Naive thymus-derived CD4-positive, alpha-beta T cell (primary cell): ENCODE measurements around the gene BTBD6. TPM values are rescaled to one million over a fixed set of nuclear protein-coding genes. Genes with fewer than 3 reads are reported as not detected.
"Not testable (repeated sequence)": the region's sequence is repeated elsewhere in the genome, so short reads cannot be mapped to it uniquely, and the experiment has no call there.

Experiments used
- ATAC-seq: fragments of 150-1000 bp; cut with Tn5 transposase; 2 replicates; pipeline ENCODE4 v1.10.0; 2021; ENCODE audit warnings: mild to moderate bottlenecking, moderate library complexity
- CTCF ChIA-PET: fragments of 350-600 bp; sonication (Branson Sonifier 250); formaldehyde crosslinking; loops from one replicate; lab custom pipeline; 2021; ENCODE audit warnings: antibody characterized with exemption; lab: Charles Lee
- POLR2A ChIA-PET: fragments of 350-600 bp; sonication (Branson Sonifier 250); formaldehyde crosslinking; loops from one replicate; lab custom pipeline; 2021; ENCODE audit warnings: antibody characterized with exemption, inconsistent platforms; lab: Charles Lee
- DNase-seq, 9 donors: peaks; one replicate each; pipeline versions ENCODE4 v3.0.0 to v3.0.0-alpha.2; 2020 to 2022; ENCODE audit warnings: mixed read lengths in 1 of 9
- H3K27ac ChIP-seq: one replicate; pipeline ENCODE4 v1.7.0; 2013; ENCODE audit warnings: mild to moderate bottlenecking, low read depth, low read length, moderate library complexity
- H3K27me3 ChIP-seq, 2 donors: one replicate each; pipeline ENCODE4 v1.7.0; 2013; ENCODE audit warnings: low read length in 2 of 2, mild to moderate bottlenecking in 2 of 2, moderate library complexity in 2 of 2; ENCODE audit not compliant: control insufficient read depth in 2 of 2, insufficient read depth in 2 of 2
- H3K36me3 ChIP-seq, 3 experiments: 1 replicate in 2 of 3; 2 replicates in 1 of 3; pipeline ENCODE4 v1.7.0; 2013; ENCODE audit warnings: low read length in 3 of 3, mild to moderate bottlenecking in 3 of 3, moderate library complexity in 1 of 3; ENCODE audit not compliant: insufficient read depth in 3 of 3, control insufficient read depth in 2 of 3
- H3K4me1 ChIP-seq, 2 donors: one replicate each; pipeline ENCODE4 v1.7.0; 2013; ENCODE audit warnings: low read length in 2 of 2, mild to moderate bottlenecking in 2 of 2, moderate library complexity in 1 of 2; ENCODE audit not compliant: control insufficient read depth in 2 of 2, insufficient read depth in 2 of 2
- H3K4me3 ChIP-seq: 2 replicates; pipeline ENCODE4 v1.7.0; 2013; ENCODE audit warnings: mild to moderate bottlenecking, low read length
- H3K9me3 ChIP-seq, 3 experiments: 1 replicate in 2 of 3; 2 replicates in 1 of 3; pipeline ENCODE4 v1.7.0; 2013; ENCODE audit warnings: low read length in 3 of 3; ENCODE audit not compliant: control insufficient read depth in 2 of 3
- H3K27ac Mint-ChIP-seq, 9 donors: one replicate each; pipeline ENCODE4 v1.8.0; 2020 to 2022; ENCODE audit warnings: mixed read lengths in 9 of 9, mild to moderate bottlenecking in 8 of 9, moderate library complexity in 5 of 9, inconsistent platforms in 2 of 9
- H3K27me3 Mint-ChIP-seq, 5 donors: one replicate each; pipeline ENCODE4 v1.8.0; 2021 to 2022; ENCODE audit warnings: mixed read lengths in 5 of 5, mild to moderate bottlenecking in 1 of 5
- H3K36me3 Mint-ChIP-seq, 5 donors: one replicate each; pipeline ENCODE4 v1.8.0; 2020 to 2022; ENCODE audit warnings: mixed read lengths in 5 of 5, mild to moderate bottlenecking in 3 of 5, inconsistent platforms in 1 of 5
- H3K4me1 Mint-ChIP-seq, 7 donors: one replicate each; pipeline ENCODE4 v1.8.0; 2020 to 2022; ENCODE audit warnings: mixed read lengths in 7 of 7, mild to moderate bottlenecking in 3 of 7, inconsistent platforms in 1 of 7
- H3K4me3 Mint-ChIP-seq, 10 donors: one replicate each; pipeline ENCODE4 v1.8.0; 2020 to 2022; ENCODE audit warnings: mild to moderate bottlenecking in 10 of 10, mixed read lengths in 10 of 10, moderate library complexity in 6 of 10, inconsistent platforms in 2 of 10
- H3K9me3 Mint-ChIP-seq, 11 donors: one replicate each; pipeline ENCODE4 v1.8.0; 2020 to 2022; ENCODE audit warnings: mixed read lengths in 11 of 11, mild to moderate bottlenecking in 4 of 11, inconsistent platforms in 1 of 11, moderate library complexity in 1 of 11
- intact Hi-C, 2 donors: fragments of 100-400 bp; cut with micrococcal nuclease; formaldehyde crosslinking; loops; one replicate each; pipeline ENCODE4 v1.15.1; 2023
- polyA plus RNA-seq, 2 donors: library from polyadenylated mRNA; unstranded; fragments of 300-500 nt; fragmentation: Illumina TruSeq; gene quantifications; one replicate each; pipeline ENCODE4 v1.2.3, GENCODE V29; 2021
- total RNA-seq, 6 experiments: library from RNA in 5 of 6; stranded (reverse) in 5 of 6; gene quantifications; 1 replicate in 5 of 6; 2 replicates in 1 of 6; pipeline ENCODE4 v1.2.3 and lab custom pipeline; 2021 to 2026

The BTBD6 gene
- total and polyA plus RNA-seq, 7 experiments from 2014 or later: 4.0 to 43.0 (median 31.1) TPM

GRCh38 chr14:105277448-105277847, 29.1 kb downstream of the BTBD6 start:
- H3K9me3 ChIP-seq, H3K9me3 Mint-ChIP-seq, H3K36me3 Mint-ChIP-seq, H3K4me3 Mint-ChIP-seq, ATAC-seq, DNase-seq, H3K27me3 Mint-ChIP-seq, H3K4me3 ChIP-seq, H3K27ac Mint-ChIP-seq, intact Hi-C loops, H3K27me3 ChIP-seq, H3K27ac ChIP-seq, H3K4me1 ChIP-seq: not testable (repeated sequence)
- H3K4me1 Mint-ChIP-seq: peaks cover 4 to 28% (median 21%) of the 10 kb centered on the region in 7 donors
- POLR2A ChIA-PET: interaction anchor here (1.1 kb wide), 1 partner anchor 23 kb away, joined by 3 read pairs; the partner anchor contains the start of gene BRF1
- CTCF ChIA-PET: interaction anchor here (0.6 kb wide), 1 partner anchor 20 kb away, joined by 8 read pairs; no protein-coding TSS in a partner anchor
- H3K36me3 ChIP-seq: peaks cover 0 to 19% (median 0%) of the 10 kb centered on the region in 3 experiments

- H3K27ac Mint-ChIP-seq: peak overlapping the region in 1 of 9 donors; percentile 51
- POLR2A ChIA-PET: no interaction called here
- ATAC-seq: no peak
- DNase-seq: no peak
- H3K4me3 Mint-ChIP-seq: no peak overlapping the region
- CTCF ChIA-PET: interaction anchor here (1.4 kb wide), 1 partner anchor 22 kb away, joined by 3 read pairs; the partner anchor contains the start of gene BRF1
- Histone ChIP-seq H3K27ac (no peak overlapping the region), H3K4me3 (no peak overlapping the region), H3K4me1 (peaks cover 0 to 12% of the 10 kb centered on the region in 2 donors), H3K36me3 (peaks cover 0 to 19% (median 0%) of the 10 kb centered on the region in 3 experiments), H3K9me3 (no peaks in the 10 kb centered on the region), H3K27me3 (no peaks in the 10 kb centered on the region)
- H3K36me3 Mint-ChIP-seq: peaks cover 0 to 8% (median 0%) of the 10 kb centered on the region in 5 donors
- H3K4me1 Mint-ChIP-seq: peaks cover 13 to 48% (median 36%) of the 10 kb centered on the region in 7 donors
- intact Hi-C loops: loop anchor here in 1 of 2 donors (5.0 kb wide), 1 partner anchor 37 kb away; no protein-coding TSS in a partner anchor
- H3K9me3 Mint-ChIP-seq: no peaks in the 10 kb centered on the region
- no peaks in the 10 kb centered on the region for H3K27me3 Mint-ChIP-seq
These were observed 31.5 kb downstream of the BTBD6 start for GRCh38 chr14:105279642-105280361.

- ChIA-PET CTCF (interaction anchor here (1.4 kb wide), 1 partner anchor 21 kb away, joined by 3 read pairs; the partner anchor contains the start of gene BRF1), POLR2A (no interaction called here)
- Histone ChIP-seq H3K27me3 (no peaks in the 10 kb centered on the region), H3K27ac (no peak overlapping the region), H3K4me3 (no peak overlapping the region), H3K9me3 (no peaks in the 10 kb centered on the region), H3K4me1 (peaks cover 0 to 12% of the 10 kb centered on the region in 2 donors), H3K36me3 (peaks cover 0 to 25% (median 0%) of the 10 kb centered on the region in 3 experiments)
- Mint-ChIP-seq H3K36me3 (peaks cover 0 to 8% (median 0%) of the 10 kb centered on the region in 5 donors), H3K9me3 (no peaks in the 10 kb centered on the region), H3K4me3 (no peak overlapping the region), H3K27ac (no peak overlapping the region), H3K27me3 (no peaks in the 10 kb centered on the region), H3K4me1 (peaks cover 13 to 51% (median 43%) of the 10 kb centered on the region in 7 donors)
- ATAC-seq (no peak), DNase-seq (no peak)
- intact Hi-C loops: loop anchor here in 1 of 2 donors (5.0 kb wide), 1 partner anchor 37 kb away; no protein-coding TSS in a partner anchor
These were observed 32.2 kb downstream of the BTBD6 start for GRCh38 chr14:105280525-105280924.

GRCh38 chr14:105281371-105282097, 33.2 kb downstream of the BTBD6 start:
- no peaks in the 10 kb centered on the region for H3K9me3 Mint-ChIP-seq
- no peak overlapping the region for H3K4me3 ChIP-seq
- no peaks in the 10 kb centered on the region for H3K27me3 Mint-ChIP-seq
- H3K27me3 ChIP-seq: no peaks in the 10 kb centered on the region
- POLR2A ChIA-PET: no interaction called here
- H3K9me3 ChIP-seq: no peaks in the 10 kb centered on the region
- ATAC-seq (peak; percentile 26), DNase-seq (peak in 6 of 9 donors; percentile 10 to 41 (median 30))
- CTCF ChIA-PET: interaction anchor here (0.6 to 0.8 kb wide), 3 partner anchors 34 to 506 kb away, joined by 3 to 5 read pairs (median 4); no protein-coding TSS in a partner anchor
- peaks cover 13 to 55% (median 46%) of the 10 kb centered on the region in 7 donors for H3K4me1 Mint-ChIP-seq
- H3K4me3 Mint-ChIP-seq: peak overlapping the region in 2 of 10 donors; percentile 1 to 5
- peaks cover 0 to 32% (median 0%) of the 10 kb centered on the region in 3 experiments for H3K36me3 ChIP-seq
- intact Hi-C loops: loop anchor here (1.0 to 5.0 kb wide), 4 partner anchors 36 to 191 kb away; no protein-coding TSS in a partner anchor
- H3K27ac Mint-ChIP-seq: peak overlapping the region in 5 of 9 donors; percentile 5 to 74 (median 47)
- peaks cover 0 to 12% of the 10 kb centered on the region in 2 donors for H3K4me1 ChIP-seq
- no peak overlapping the region for H3K27ac ChIP-seq
- peaks cover 0 to 8% (median 0%) of the 10 kb centered on the region in 5 donors for H3K36me3 Mint-ChIP-seq

- Mint-ChIP-seq H3K36me3 (peaks cover 0 to 8% (median 0%) of the 10 kb centered on the region in 5 donors), H3K4me1 (peaks cover 13 to 58% (median 47%) of the 10 kb centered on the region in 7 donors), H3K4me3 (peak overlapping the region in 2 of 10 donors; percentile 1 to 21), H3K9me3 (no peaks in the 10 kb centered on the region), H3K27ac (peak overlapping the region in 7 of 9 donors; percentile 5 to 74 (median 47)), H3K27me3 (no peaks in the 10 kb centered on the region)
- no peak overlapping the region for H3K4me3 ChIP-seq
- peaks cover 0 to 12% of the 10 kb centered on the region in 2 donors for H3K4me1 ChIP-seq
- H3K9me3 ChIP-seq: no peaks in the 10 kb centered on the region
- no peak for DNase-seq
- POLR2A ChIA-PET: interaction anchor here (1.2 kb wide), 1 partner anchor 19 kb away, joined by 3 read pairs; the partner anchor contains the start of gene BRF1
- CTCF ChIA-PET: interaction anchor here (0.8 kb wide), 1 partner anchor 35 kb away, joined by 4 read pairs; no protein-coding TSS in a partner anchor
- intact Hi-C loops: loop anchor here (1.0 to 5.0 kb wide), 3 partner anchors 35 to 192 kb away; no protein-coding TSS in a partner anchor
- no peaks in the 10 kb centered on the region for H3K27me3 ChIP-seq
- no peak for ATAC-seq
- H3K36me3 ChIP-seq: peaks cover 0 to 32% (median 0%) of the 10 kb centered on the region in 3 experiments
- H3K27ac ChIP-seq: no peak overlapping the region
These were observed 33.9 kb downstream of the BTBD6 start for GRCh38 chr14:105282098-105282725.
